HG03039 (cell line): ENCODE measurements around the gene RFTN2.
"Not testable (repeated sequence)": the region's sequence is repeated elsewhere in the genome, so short reads cannot be mapped to it uniquely, and the experiment has no call there.

Experiments
- ATAC-seq: cut with Tn5 transposase; IDR thresholded peaks from one replicate; pipeline ENCODE4 v1.9.1; 2021; ENCODE audit warnings: mild to moderate bottlenecking, moderate library complexity; ENCODE audit not compliant: unreplicated experiment

RFTN2 gene

DNA sequence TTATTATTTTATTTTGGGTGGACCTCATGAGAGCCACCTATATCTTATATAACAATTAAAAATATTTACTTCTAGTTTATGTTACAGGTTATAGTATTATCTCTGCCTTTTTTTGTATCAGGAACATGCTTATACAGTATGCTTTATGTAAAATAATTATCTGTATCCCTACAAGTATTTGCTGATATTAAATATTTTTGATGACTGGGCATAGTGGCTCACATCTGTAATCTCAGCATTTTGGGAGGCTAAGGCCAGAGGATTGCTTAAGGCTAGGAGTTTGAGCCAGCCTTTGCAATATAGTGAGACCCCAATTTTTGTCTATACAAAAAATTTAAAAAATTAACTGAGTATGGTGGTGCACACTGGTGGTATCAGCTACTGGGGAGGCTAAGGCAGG lies 119.9 kb downstream of the RFTN2 start:
- no peak for ATAC-seq

DNA sequence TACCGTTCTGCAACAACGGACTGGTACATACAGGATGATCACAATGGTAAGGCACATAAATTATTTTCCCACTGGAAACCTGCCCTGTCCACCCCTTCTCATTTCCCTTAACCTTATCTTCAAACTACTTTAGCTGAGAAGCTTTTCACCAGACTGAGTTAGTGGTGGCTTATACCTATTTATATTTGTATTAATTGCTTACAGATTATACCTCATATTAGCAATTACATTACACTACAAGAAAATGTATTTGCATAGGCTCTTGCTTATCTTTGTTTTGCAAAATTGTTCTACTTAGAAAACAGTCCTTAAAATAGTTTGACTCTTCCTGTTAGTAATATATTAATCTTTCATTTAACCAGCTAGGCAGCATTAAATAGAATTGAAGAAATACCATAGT lies 124.1 kb downstream of the RFTN2 start:
- ATAC-seq: not testable (repeated sequence)

DNA sequence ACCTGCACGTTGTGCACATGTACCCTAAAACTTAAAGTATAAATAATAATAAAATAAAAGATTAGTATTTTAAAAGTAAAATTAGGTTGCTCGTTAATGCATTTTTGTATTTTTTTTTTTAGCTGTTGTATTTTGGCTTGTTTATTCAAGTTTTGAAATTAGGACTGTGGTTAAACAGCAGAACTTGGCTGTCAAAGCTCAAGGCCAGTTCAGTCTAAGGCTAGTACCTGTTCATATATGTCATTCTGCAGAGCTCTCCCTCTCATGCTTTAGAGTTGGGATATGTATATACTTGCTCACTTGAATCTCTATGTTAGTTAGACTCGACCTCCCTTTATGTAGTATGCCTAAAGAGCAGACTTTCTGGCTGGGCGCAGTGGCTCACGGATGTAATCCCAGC lies 126.8 kb downstream of the RFTN2 start:
- ATAC-seq: no peak

DNA sequence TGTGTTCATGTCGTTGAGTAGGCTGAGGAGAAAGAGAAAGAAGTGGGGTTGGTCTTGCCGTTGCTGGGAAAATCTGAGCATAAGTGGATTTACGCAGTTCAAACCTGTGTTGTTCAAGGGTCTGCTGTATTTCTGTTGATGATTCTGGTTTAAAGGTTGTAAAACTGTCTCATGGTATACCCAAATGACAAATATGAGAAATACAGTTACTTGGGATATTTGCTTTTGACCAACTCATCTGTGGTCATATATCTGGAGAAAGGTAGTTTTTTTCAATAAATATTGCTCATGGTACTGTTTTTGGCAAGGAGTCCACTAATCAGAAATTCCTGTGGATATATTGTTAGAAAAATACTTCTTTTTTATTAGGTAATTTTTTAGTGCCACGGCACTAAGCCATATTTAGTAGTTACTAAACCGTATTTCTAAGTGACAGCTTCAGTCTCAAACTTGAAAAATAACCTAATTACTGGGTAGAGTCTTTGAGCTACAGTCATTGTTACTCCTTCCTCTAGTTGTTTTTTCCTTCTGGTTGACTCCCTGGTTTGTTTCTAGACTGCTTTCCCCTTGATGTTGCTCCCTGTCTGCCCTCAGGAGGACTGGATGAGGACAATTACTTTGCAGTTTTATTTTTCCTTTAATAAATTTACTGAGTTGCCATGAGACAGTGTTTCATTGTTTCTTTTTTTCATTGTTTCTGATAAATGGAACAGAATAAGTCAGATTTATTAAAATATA lies 128.1 kb downstream of the RFTN2 start:
- no peak for ATAC-seq

DNA sequence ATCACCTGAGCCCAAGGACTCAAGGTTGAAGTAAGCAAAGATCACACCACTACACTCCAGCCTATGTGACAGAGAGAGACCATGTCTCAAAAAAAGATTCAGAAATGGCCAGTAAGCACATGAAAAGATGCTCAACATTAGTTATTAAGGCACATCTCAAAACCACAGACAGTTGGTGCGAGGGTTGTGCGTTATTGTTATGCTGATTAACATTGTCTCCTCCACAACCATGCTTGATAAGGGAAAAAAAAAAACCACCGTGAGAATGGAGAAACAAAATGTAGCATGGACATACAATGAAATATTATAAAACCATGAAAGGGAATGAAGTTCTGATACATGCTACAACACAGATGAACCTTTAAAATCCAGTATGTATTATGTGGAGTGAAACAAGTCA lies 132.2 kb downstream of the RFTN2 start:
- ATAC-seq: no peak

DNA sequence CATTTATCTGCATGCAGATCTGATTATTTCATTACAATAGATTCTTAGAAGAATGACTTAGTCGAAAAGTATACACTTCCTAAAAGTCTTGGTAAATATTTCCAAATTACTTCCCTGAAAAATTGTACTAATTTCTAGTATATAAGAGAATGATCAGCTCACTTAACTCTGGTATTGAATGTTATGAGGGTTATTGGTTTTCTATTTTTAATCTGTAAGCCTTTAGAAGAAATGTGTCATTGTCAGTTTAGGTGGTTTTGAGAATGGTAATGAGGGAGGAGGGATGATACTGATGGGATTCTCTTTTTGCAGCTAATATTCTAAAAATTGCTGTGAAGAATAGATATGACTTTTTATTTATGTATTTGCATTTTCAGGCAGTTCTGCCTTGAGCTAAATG lies 135.7 kb downstream of the RFTN2 start:
- no peak for ATAC-seq

DNA sequence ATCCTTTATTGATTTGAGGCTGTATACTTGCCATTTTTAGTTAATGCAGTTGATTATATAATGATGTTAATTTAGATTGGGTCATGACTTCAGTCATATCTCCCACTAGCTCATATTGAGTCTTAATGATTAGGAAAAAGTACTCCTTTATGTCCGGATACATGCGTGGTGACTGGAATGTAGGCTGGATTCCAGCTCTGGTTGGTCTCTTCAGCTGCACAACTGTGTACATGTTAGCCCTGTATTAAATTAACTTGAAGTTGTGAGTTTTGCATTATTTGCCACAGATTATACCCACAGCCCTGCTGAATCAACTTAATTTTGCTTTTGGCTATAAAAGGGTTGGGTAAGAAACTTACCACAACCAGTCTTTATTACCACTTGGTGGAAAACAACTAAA lies 137.0 kb downstream of the RFTN2 start:
- no peak for ATAC-seq
